ENCODE measurements around the gene SMIM36. TPM values are rescaled to one million over a fixed set of nuclear protein-coding genes. Genes with fewer than 3 reads are reported as not detected.

The SMIM36 gene
- total and polyA plus RNA-seq, 10 of the 15 experiments (the other 5 are each of a cell fraction or from before 2014, with no cell fraction given), result not detected

GRCh38 chr17:55546991-55547664 is 35.9 kb upstream of the SMIM36 start:
- Histone ChIP-seq H2AFZ (ENCODE audit: control insufficient read depth, low read depth, low read length) (no peak overlapping the region), H3K4me3 (no peak overlapping the region), H3K9me3 (replicated peaks; ENCODE audit: control insufficient read depth, insufficient read depth, low read length) (no peaks in the 10 kb centered on the region), H3K4me2 (ENCODE audit: control insufficient read depth, insufficient read depth) (no peak overlapping the region), H4K20me1 (ENCODE audit: control insufficient read depth, insufficient read depth) (no peaks in the 10 kb centered on the region), H3K36me3 (ENCODE audit: control insufficient read depth in 2 of 2, insufficient read depth in 2 of 2, low read length in 1 of 2) (no peaks in the 10 kb centered on the region), H3K79me2 (ENCODE audit: control insufficient read depth, insufficient read depth, low read length) (no peaks in the 10 kb centered on the region), H3K9ac (ENCODE audit: control insufficient read depth, insufficient read depth, low read length) (no peak overlapping the region), H3K4me1 (ENCODE audit: control insufficient read depth, insufficient read depth, low read length) (no peaks in the 10 kb centered on the region), H3K27me3 (replicated peaks in 1 of 2; ENCODE audit: control insufficient read depth in 2 of 2, insufficient read depth in 2 of 2, low read length in 1 of 2) (no peaks in the 10 kb centered on the region; a peak in 3 of 4 replicates), H3K27ac (ENCODE audit: control insufficient read depth, insufficient read depth) (no peak overlapping the region)
- DNase-seq (ENCODE audit: low read depth, low spot score), result no peak
- ChIA-PET POLR2A (no interaction called here), RAD21 (ENCODE audit: unreplicated experiment) (interaction anchor here (0.6 to 1.7 kb wide), 2 partner anchors 57 to 171 kb away, joined by 3 to 4 read pairs; no protein-coding TSS in a partner anchor), CTCF (interaction anchor here (0.8 to 2.0 kb wide), 5 partner anchors 21 to 224 kb away, joined by 3 to 8 read pairs (median 5); no protein-coding TSS in a partner anchor), SMC1A (ENCODE audit: uncharacterized antibody, unreplicated experiment) (interaction anchor here (1.4 to 1.5 kb wide), 2 partner anchors 13 to 25 kb away, joined by 8 read pairs; no protein-coding TSS in a partner anchor)
- intact Hi-C loops (cut with micrococcal nuclease; ENCODE audit: unreplicated experiment) (no loop called here), in situ Hi-C loops (cut with MboI) (no loop called here)
- no TSS peak for BruUV-seq (replicated peaks)
- FAIRE-seq, result no peak
- TF ChIP-seq SRF (IDR thresholded peaks at IDR 0.05; ENCODE audit: low read depth in 2 of 2, low read length in 2 of 2) (no peak), BRCA1 (IDR thresholded peaks at IDR 0.05; ENCODE audit: low read depth, low read length) (no peak), POLR2AphosphoS5 (IDR thresholded peaks at IDR 0.05; ENCODE audit: low read length) (no peak), FOXK2 (IDR thresholded peaks at IDR 0.05) (no peak), ZNF274 (IDR thresholded peaks at IDR 0.05; ENCODE audit: insufficient read depth, insufficient read length) (no peak), RBBP5 (conservative IDR thresholded peaks at IDR 0.05) (no peak), ZNF592 (IDR thresholded peaks at IDR 0.05) (no peak), SPI1 (IDR thresholded peaks at IDR 0.05; ENCODE audit: borderline replicate concordance, insufficient read depth, low read depth, low read length) (no peak)
- WGBS (ENCODE audit: insufficient coverage, insufficient replicate concordance, low lambda C conversion rate, missing lambda C conversion rate), result 11% methylated on average over 1 of the region's 1 CpG
- ATAC-seq, result no peak
